Measurements from ENCODE around the gene IQCM. TPM values are rescaled to one million over a fixed set of nuclear protein-coding genes. Genes with fewer than 3 reads are reported as not detected.

Gene IQCM
- total and polyA plus RNA-seq, 2 donors (not counting 3 experiments of a cell fraction or from before 2014, with no cell fraction given) = not detected

- Histone ChIP-seq H3K9ac (replicated peaks; ENCODE audit: extremely low read depth, insufficient read depth, low read length) (no peak overlapping the region), H2AFZ (ENCODE audit: low read depth, low read length) (no peak overlapping the region), H3K27me3 (ENCODE audit: control insufficient read depth in 2 of 2, insufficient read depth in 2 of 2, low read length in 2 of 2) (no peaks in the 10 kb centered on the region), H3K4me2 (ENCODE audit: insufficient read depth, low read length) (no peak overlapping the region), H3K4me1 (ENCODE audit: control insufficient read depth, extremely low read depth, insufficient read depth, low read length) (no peaks in the 10 kb centered on the region), H3K36me3 (ENCODE audit: control insufficient read depth in 2 of 2, extremely low read depth in 1 of 2, insufficient read depth in 2 of 2, low read length in 2 of 2) (no peaks in the 10 kb centered on the region), H3K79me2 (ENCODE audit: control insufficient read depth, insufficient read depth, low read length) (no peaks in the 10 kb centered on the region), H3K27ac (ENCODE audit: insufficient read depth, low read depth, low read length) (no peak overlapping the region), H3K4me3 (replicated peaks in 1 of 3; ENCODE audit: insufficient read depth in 1 of 3, low read depth in 1 of 3, low read length in 3 of 3) (no peak overlapping the region), H3K9me1 (replicated peaks; ENCODE audit: control insufficient read depth, extremely low read depth, insufficient read depth, low read length) (no peaks in the 10 kb centered on the region), H4K20me1 (replicated peaks; ENCODE audit: control insufficient read depth, extremely low read depth, insufficient read depth, low read length) (no peaks in the 10 kb centered on the region), H3K9me3 (replicated peaks; ENCODE audit: control insufficient read depth, insufficient read depth, low read length) (no peaks in the 10 kb centered on the region)
- CTCF ChIA-PET = no interaction called here
- POLR2A ChIA-PET = no interaction called here
- DNase-seq (ENCODE audit: low read depth, low spot score) = no peak
- FAIRE-seq = no peak
- dilution Hi-C loops (cut with MboI; ENCODE audit: extremely low pct_ligation_motif_present, low sequenced_read_pairs) (no loop called here), intact Hi-C loops (cut with micrococcal nuclease) (no loop called here)
- TF ChIP-seq MYC (IDR thresholded peaks at IDR 0.05; ENCODE audit: low read depth, low read length) (no peak), EZH2 (IDR thresholded peaks at IDR 0.05; ENCODE audit: borderline replicate concordance, low read depth, low read length, severe bottlenecking) (no peak), POLR2AphosphoS5 (IDR thresholded peaks at IDR 0.05; ENCODE audit: insufficient read depth, low read depth, low read length) (no peak), GATA2 (IDR thresholded peaks at IDR 0.05; ENCODE audit: insufficient read depth, insufficient read length, low read depth, low read length) (no peak), POLR2A (IDR thresholded peaks at IDR 0.05; ENCODE audit: low read depth, low read length) (no peak), FOS (IDR thresholded peaks at IDR 0.05; ENCODE audit: borderline replicate concordance, insufficient read depth, low read length) (no peak), JUN (IDR thresholded peaks at IDR 0.05; ENCODE audit: borderline replicate concordance, insufficient read depth, insufficient read length, low read depth) (no peak)
- TF ChIP-seq, protein P1, sequence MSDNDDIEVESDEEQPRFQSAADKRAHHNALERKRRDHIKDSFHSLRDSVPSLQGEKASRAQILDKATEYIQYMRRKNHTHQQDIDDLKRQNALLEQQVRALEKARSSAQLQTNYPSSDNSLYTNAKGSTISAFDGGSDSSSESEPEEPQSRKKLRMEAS (IDR thresholded peaks at IDR 0.05; ENCODE audit: insufficient read depth, insufficient read length) = no peak
- TF ChIP-seq, protein P2, sequence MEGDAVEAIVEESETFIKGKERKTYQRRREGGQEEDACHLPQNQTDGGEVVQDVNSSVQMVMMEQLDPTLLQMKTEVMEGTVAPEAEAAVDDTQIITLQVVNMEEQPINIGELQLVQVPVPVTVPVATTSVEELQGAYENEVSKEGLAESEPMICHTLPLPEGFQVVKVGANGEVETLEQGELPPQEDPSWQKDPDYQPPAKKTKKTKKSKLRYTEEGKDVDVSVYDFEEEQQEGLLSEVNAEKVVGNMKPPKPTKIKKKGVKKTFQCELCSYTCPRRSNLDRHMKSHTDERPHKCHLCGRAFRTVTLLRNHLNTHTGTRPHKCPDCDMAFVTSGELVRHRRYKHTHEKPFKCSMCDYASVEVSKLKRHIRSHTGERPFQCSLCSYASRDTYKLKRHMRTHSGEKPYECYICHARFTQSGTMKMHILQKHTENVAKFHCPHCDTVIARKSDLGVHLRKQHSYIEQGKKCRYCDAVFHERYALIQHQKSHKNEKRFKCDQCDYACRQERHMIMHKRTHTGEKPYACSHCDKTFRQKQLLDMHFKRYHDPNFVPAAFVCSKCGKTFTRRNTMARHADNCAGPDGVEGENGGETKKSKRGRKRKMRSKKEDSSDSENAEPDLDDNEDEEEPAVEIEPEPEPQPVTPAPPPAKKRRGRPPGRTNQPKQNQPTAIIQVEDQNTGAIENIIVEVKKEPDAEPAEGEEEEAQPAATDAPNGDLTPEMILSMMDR (IDR thresholded peaks at IDR 0.05; ENCODE audit: extremely low read depth in 1 of 2, insufficient read depth in 1 of 2, low read depth in 1 of 2, low read length in 2 of 2) = no peak
- no TSS peak for BruUV-seq (replicated peaks)
Observed at GRCh38 chr4:149746276-149746675, 69.4 kb downstream of the IQCM start.
